Eye (tissue), 1 donor: ENCODE measurements around the gene ENAM.

Experiments
- DNase-seq: peaks from one replicate; pipeline ENCODE4 v3.0.0-alpha.2; 2015

The ENAM gene, protein sequence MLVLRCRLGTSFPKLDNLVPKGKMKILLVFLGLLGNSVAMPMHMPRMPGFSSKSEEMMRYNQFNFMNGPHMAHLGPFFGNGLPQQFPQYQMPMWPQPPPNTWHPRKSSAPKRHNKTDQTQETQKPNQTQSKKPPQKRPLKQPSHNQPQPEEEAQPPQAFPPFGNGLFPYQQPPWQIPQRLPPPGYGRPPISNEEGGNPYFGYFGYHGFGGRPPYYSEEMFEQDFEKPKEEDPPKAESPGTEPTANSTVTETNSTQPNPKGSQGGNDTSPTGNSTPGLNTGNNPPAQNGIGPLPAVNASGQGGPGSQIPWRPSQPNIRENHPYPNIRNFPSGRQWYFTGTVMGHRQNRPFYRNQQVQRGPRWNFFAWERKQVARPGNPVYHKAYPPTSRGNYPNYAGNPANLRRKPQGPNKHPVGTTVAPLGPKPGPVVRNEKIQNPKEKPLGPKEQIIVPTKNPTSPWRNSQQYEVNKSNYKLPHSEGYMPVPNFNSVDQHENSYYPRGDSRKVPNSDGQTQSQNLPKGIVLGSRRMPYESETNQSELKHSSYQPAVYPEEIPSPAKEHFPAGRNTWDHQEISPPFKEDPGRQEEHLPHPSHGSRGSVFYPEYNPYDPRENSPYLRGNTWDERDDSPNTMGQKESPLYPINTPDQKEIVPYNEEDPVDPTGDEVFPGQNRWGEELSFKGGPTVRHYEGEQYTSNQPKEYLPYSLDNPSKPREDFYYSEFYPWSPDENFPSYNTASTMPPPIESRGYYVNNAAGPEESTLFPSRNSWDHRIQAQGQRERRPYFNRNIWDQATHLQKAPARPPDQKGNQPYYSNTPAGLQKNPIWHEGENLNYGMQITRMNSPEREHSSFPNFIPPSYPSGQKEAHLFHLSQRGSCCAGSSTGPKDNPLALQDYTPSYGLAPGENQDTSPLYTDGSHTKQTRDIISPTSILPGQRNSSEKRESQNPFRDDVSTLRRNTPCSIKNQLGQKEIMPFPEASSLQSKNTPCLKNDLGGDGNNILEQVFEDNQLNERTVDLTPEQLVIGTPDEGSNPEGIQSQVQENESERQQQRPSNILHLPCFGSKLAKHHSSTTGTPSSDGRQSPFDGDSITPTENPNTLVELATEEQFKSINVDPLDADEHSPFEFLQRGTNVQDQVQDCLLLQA

GRCh38 chr4:70628444-70628843 is at the start of gene ENAM:
Gene ENAM (plus strand): TSS chr4:70628744. CDS start chr4:70629501, 757 bp downstream.
- no peak for DNase-seq

- no peak for DNase-seq
Measured at GRCh38 chr4:70581980-70582379, 46.6 kb upstream of the ENAM start.

GRCh38 chr4:70583952-70584834 is 44.4 kb upstream of the ENAM start:
- no peak for DNase-seq

DNA sequence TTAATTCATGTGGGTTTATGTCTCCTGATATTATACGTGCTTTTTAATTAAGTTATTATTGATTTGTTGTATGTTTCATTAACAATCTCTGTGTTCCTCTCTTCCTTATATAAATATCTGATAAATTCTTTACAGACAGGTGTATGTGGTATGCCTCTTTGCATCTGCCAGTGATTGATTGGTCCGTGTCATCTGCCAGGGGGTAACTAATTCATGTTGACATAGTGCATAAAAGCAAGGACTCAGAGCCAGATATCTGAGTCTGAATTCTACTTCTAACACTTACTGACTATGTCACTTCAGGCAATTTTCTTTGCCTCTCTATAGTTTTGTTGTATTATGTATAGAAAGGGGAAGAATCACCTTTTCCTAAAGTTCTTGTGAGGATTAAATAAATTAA is 41.7 kb upstream of the ENAM start:
- no peak for DNase-seq

- DNase-seq = no peak
Measured at GRCh38 chr4:70589785-70590184, 38.8 kb upstream of the ENAM start.

- no peak for DNase-seq
Measured at GRCh38 chr4:70591955-70592582, 36.5 kb upstream of the ENAM start, which contains the start of gene AMBN. Gene AMBN (plus strand): TSS chr4:70592256. CDS start chr4:70592359, 103 bp downstream.

- DNase-seq = no peak
Measured at GRCh38 chr4:70594196-70594595, 34.3 kb upstream of the ENAM start.

- DNase-seq = no peak
Measured at GRCh38 chr4:70600305-70600704, 28.2 kb upstream of the ENAM start.

GRCh38 chr4:70600977-70601376 is 27.6 kb upstream of the ENAM start:
- no peak for DNase-seq

GRCh38 chr4:70601422-70602039 is 27.0 kb upstream of the ENAM start:
- peak; percentile 85 for DNase-seq

GRCh38 chr4:70603856-70604255 is 24.7 kb upstream of the ENAM start:
- DNase-seq = no peak

GRCh38 chr4:70606459-70606858 is 22.1 kb upstream of the ENAM start:
- no peak for DNase-seq

DNA sequence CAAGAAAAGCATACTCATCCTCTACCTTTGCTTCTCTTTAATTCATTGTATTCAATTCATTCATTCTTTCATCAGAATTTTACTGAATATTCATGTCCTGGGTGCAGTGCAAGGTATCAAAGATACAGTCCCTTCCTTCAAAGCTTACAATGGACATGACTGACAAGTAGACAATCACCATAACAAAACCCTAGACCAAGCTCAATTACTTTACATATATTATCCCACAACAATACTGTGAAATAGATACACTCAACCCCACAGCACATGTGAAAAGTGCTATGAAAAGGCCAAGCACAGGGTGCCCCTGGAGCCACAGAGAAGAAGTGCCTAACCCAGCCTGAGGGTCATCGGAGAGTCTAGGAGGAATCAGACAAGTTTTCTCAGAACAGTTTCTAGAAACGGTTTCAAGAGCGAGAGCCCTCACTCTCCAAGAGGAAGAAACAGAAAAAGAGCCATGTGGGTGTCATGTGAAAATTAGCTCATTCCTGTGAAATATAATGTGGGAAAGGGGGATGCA is 21.1 kb upstream of the ENAM start:
- DNase-seq = no peak

- no peak for DNase-seq
Measured at GRCh38 chr4:70608324-70608723, 20.2 kb upstream of the ENAM start.

GRCh38 chr4:70613306-70614183 is 15.0 kb upstream of the ENAM start:
- peak; percentile 34 for DNase-seq

- no peak for DNase-seq
Measured at GRCh38 chr4:70614184-70614555, 14.4 kb upstream of the ENAM start.

DNA sequence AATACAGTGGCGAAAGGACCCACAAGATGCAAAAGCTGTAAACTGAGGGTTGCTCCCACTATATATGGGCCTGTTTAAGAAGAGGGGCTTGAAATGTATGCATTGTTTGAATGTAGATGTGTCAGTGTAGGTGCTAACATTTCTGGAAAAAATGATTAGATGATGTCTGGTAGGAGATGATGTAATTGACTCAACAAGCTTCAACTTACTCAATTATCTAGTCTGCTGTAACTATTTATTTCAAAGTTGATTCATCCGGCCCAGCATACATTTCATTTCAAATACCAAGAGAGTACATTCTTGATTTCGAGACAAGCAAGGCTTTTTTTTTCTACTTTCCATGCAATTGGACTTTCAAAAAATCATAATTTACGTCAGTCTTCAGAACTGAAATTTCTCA is 9.3 kb upstream of the ENAM start:
- DNase-seq = no peak

DNA sequence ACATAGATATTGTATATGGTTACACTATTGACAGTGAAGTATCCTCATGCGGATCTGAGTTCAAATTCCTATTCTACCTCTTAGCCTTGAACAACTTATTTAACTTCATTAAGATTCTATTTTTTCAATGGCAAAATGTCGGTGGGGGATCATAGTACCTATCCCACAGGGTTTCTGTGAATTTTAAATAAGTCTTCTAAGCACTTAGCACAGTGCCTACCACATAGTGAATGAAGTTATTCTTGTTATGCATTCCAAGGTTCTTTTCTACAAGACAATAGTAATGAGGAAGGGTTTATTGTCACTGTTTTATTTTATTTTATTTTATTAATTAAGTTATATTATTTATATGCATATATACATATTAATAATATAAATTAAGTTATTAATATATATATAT is 8.8 kb upstream of the ENAM start:
- DNase-seq = no peak

DNA sequence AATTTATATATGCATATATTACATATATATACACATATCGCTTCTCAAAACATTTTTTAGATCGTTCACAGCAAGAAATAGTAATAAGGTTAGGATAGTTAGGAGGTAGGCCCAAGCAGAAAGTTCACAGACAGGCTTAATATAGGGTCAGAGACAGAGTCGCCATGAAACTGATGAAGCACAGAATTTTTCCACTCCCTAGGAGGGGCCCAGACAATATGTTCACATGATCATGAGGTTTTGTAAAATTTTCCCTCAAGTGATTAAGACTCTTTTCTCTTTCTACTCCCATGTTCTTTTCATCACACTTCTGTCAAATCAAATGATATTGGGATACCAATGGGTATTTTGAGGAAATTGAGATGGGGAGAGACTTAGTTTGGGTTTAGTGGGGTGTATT is 5.2 kb upstream of the ENAM start:
- DNase-seq = no peak

GRCh38 chr4:70624226-70624793 is 4.2 kb upstream of the ENAM start:
- no peak for DNase-seq
